NCI-H524 (cell line): ENCODE data around the gene PRMT7.

Source experiments
- DNase-seq, 2 experiments: peaks; one replicate each; lab custom pipeline; 2025; lab: John Stamatoyannopoulos, UW

Gene PRMT7

GRCh38 chr16:68363658-68364521 is 53.1 kb downstream of the PRMT7 start:
- DNase-seq: peak in 1 of 2 experiments; percentile 20

GRCh38 chr16:68364561-68364998 is 53.8 kb downstream of the PRMT7 start:
- DNase-seq: no peak

GRCh38 chr16:68365167-68365817 is 54.5 kb downstream of the PRMT7 start:
- DNase-seq: peak in 1 of 2 experiments; percentile 21

GRCh38 chr16:68366062-68366461 is 55.2 kb downstream of the PRMT7 start:
- DNase-seq: peak; percentile 84 to 95

GRCh38 chr16:68367030-68367429 is 56.2 kb downstream of the PRMT7 start:
- DNase-seq: peak in 1 of 2 experiments; percentile 52

- no peak for DNase-seq
These were observed 56.6 kb downstream of the PRMT7 start for GRCh38 chr16:68367440-68367839.

GRCh38 chr16:68367891-68368290 is 57.1 kb downstream of the PRMT7 start:
- no peak for DNase-seq

GRCh38 chr16:68368301-68368888 is 57.6 kb downstream of the PRMT7 start:
- DNase-seq: no peak

GRCh38 chr16:68369168-68369567 is 58.3 kb downstream of the PRMT7 start:
- DNase-seq: no peak

- DNase-seq: no peak
These were observed 59.1 kb downstream of the PRMT7 start for GRCh38 chr16:68369697-68370580.

GRCh38 chr16:68370581-68371275 is 59.9 kb downstream of the PRMT7 start:
- no peak for DNase-seq

- DNase-seq: no peak
These were observed 60.4 kb downstream of the PRMT7 start for GRCh38 chr16:68371276-68371651.

GRCh38 chr16:68371706-68372380 is 61.0 kb downstream of the PRMT7 start:
- DNase-seq: no peak

GRCh38 chr16:68372381-68372720 is 61.5 kb downstream of the PRMT7 start:
- no peak for DNase-seq

GRCh38 chr16:68372806-68373205 is 62.0 kb downstream of the PRMT7 start:
- no peak for DNase-seq

GRCh38 chr16:68373528-68374245 is 62.9 kb downstream of the PRMT7 start:
- DNase-seq: no peak

GRCh38 chr16:68374246-68374805 is 63.5 kb downstream of the PRMT7 start:
- no peak for DNase-seq

- DNase-seq: no peak
These were observed 64.3 kb downstream of the PRMT7 start for GRCh38 chr16:68374961-68375660.
